GM23248 (cell line): Measurements from ENCODE around the gene GDE1.

Experiments
- EZH2 ChIP-seq: fragments of 200-600 bp; sonication (generic); IDR thresholded peaks from 2 replicates; pipeline ENCODE4 v1.6.1; 2018; ENCODE audit warnings: antibody characterized with exemption, mild to moderate bottlenecking; ENCODE audit not compliant: insufficient read depth, poor library complexity, severe bottlenecking
- EZH2phosphoT487 ChIP-seq: fragments of 200-600 bp; sonication (generic); IDR thresholded peaks from 2 replicates; pipeline ENCODE4 v1.6.1; 2018; ENCODE audit warnings: antibody characterized with exemption, moderate library complexity, mild to moderate bottlenecking, low read depth; ENCODE audit not compliant: insufficient read depth

- TF ChIP-seq EZH2phosphoT487 (no peak), EZH2 (no peak)
Measured at GRCh38 chr16:19482291-19482690, 39.6 kb downstream of the GDE1 start.
